GM12892 (cell line): Measurements from ENCODE around the gene VPS50.
"Not testable (repeated sequence)": the region's sequence is repeated elsewhere in the genome, so short reads cannot be mapped to it uniquely, and the experiment has no call there.

Source experiments
- DNase-seq: peaks from one replicate; pipeline ENCODE4 v3.0.0; 2011; ENCODE audit not compliant: insufficient read length
- FAIRE-seq: peaks from 2 replicates; lab custom pipeline; 2011; peaks lifted over from hg19 to GRCh38; lab: Jason Lieb, UNC
- POLR2A ChIP-seq: IDR thresholded peaks from 2 replicates; pipeline ENCODE4 v1.6.1; 2011; ENCODE audit warnings: low read depth, low read length, control low read depth
- POLR2AphosphoS5 ChIP-seq: IDR thresholded peaks from 2 replicates; pipeline ENCODE4 v1.6.1; 2011; ENCODE audit warnings: low read depth, low read length, control low read depth
- TAF1 ChIP-seq: IDR thresholded peaks from 2 replicates; pipeline ENCODE4 v1.6.1; 2011; ENCODE audit warnings: low read depth, mild to moderate bottlenecking, control low read depth, low read length, borderline replicate concordance

The VPS50 gene

DNA sequence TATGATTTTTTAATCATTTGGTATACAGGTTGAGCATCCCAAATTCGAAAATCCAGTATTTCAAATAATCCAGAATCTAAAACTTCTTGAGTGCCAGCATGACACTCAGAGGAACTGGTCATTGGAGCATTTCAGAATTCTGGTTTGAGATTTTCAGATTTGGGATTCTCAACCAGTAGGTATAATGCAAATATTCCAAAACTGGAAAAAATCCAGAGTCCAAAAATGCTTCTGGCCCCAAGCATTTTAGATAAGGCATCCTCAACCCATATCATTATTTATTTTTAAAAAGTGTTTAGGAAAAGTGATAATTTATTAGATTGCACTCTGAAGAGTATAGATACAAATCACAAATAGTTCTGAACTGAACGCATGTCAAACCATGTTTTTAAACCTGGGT is 120.7 kb downstream of the VPS50 start:
- FAIRE-seq (no peak), DNase-seq (no peak)
- TF ChIP-seq POLR2A: no peak
- TF ChIP-seq TAF1: no peak
- no peak for TF ChIP-seq POLR2AphosphoS5

GRCh38 chr7:93354815-93355214 is 122.6 kb downstream of the VPS50 start:
- no peak for FAIRE-seq

DNA sequence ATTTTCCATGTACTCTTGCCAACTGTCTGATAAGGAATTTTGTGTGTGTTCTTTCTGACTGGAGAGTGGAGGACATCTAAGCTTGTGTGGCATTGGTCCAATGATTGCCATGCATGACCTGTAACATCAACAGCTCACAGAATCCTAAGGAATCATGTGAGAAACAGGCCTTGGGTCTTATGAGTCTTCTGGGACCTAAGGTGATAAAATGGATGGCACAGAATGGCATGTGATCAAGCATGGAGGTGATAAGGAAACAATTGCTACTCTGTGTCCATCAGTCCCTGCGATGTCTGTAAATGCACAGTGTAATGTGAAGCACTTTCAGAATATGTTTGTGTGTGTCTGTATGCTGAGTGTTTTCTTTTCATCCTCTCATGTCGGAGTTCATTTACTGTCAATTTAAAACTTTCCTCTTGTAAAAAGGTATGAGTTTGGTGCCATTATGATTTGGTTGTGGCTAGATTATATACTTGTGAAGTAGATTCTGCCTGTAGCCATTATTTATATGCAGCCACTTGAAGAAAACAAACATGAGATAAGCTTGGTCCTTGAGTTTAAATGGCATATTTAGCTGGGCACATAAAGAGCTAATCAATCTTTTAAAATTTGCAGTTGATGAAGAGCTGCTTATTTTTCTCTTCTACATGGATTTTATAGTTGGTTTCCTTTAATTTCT is 127.5 kb downstream of the VPS50 start:
- no peak for TF ChIP-seq POLR2AphosphoS5
- TF ChIP-seq POLR2A: no peak
- no peak for TF ChIP-seq TAF1
- DNase-seq: no peak
- no peak for FAIRE-seq

More at GRCh38 chr7:93354815-93355214, 122.6 kb downstream of the VPS50 start:
- TF ChIP-seq TAF1: no peak
- TF ChIP-seq POLR2AphosphoS5: no peak
- no peak for TF ChIP-seq POLR2A
- DNase-seq: no peak

DNA sequence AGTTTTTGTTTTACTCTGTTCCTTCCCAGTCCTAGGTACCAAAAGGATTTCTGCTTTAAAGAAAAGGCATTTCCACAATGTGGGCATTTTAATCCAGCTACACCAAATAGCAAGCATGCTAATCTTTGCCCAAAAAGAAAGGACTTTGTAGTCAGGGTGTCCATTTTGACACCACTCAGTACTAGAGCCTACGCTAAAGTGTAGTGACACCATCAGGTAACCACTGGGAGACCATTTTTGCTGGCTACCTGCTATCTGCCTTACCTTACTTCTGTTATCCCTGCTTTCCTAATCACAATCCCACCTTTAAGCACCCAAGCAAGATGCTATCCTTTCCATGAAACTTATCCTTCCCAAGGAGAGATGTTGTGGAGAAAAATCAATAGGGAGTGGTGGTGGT is 129.7 kb downstream of the VPS50 start:
- TF ChIP-seq POLR2AphosphoS5 (no peak), TAF1 (no peak), POLR2A (no peak)
- FAIRE-seq (no peak), DNase-seq (no peak)

GRCh38 chr7:93364806-93365205 is 132.6 kb downstream of the VPS50 start:
- no peak for FAIRE-seq
- TF ChIP-seq POLR2AphosphoS5 (no peak), TAF1 (no peak), POLR2A (no peak)
- no peak for DNase-seq

- FAIRE-seq: no peak
Measured at GRCh38 chr7:93365341-93365740, 133.2 kb downstream of the VPS50 start.

DNA sequence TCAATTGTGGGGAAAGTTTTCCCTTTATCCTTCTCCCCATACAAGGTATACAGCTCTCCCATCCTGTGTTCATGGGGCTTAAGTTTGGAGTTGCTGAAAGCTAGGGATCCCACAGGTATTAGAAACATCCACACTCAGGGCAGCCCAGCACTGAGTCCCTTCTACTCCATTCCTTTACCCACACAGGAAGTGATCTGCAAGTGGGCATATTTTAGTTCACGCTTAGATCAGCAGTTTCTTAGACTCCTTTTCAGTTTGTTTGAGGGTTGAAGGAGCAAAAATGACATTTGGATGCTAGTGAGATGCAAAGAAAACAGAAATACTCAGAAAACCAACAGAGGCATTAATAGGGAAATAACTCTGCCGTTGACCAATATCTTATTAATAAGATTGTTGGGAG is 134.7 kb downstream of the VPS50 start:
- FAIRE-seq (no peak), DNase-seq (no peak)
- TF ChIP-seq POLR2AphosphoS5: no peak
- TF ChIP-seq TAF1: no peak
- no peak for TF ChIP-seq POLR2A

More at GRCh38 chr7:93365341-93365740, 133.2 kb downstream of the VPS50 start:
- DNase-seq: no peak
- TF ChIP-seq POLR2A: no peak
- TF ChIP-seq TAF1: no peak
- TF ChIP-seq POLR2AphosphoS5: no peak

GRCh38 chr7:93367254-93367653 is 135.1 kb downstream of the VPS50 start:
- DNase-seq (no peak), FAIRE-seq (no peak)
- no peak for TF ChIP-seq POLR2A
- no peak for TF ChIP-seq POLR2AphosphoS5
- no peak for TF ChIP-seq TAF1

DNA sequence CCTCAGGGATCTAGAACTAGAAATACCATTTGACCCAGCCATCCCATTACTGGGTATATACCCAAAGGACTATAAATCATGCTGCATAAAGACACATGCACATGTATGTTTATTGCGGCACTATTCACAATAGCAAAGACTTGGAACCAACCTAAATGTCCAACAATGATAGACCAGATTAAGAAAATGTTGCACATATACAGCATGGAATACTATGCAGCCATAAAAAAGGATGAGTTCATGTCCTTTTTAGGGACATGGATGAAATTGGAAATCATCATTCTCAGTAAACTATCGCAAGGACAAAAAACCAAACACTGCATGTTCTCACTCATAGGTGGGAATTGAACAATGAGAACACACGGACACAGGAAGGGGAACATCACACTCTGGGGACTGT is 138.8 kb downstream of the VPS50 start:
- FAIRE-seq, DNase-seq: not testable (repeated sequence)

- TF ChIP-seq POLR2A: no peak
- TF ChIP-seq POLR2AphosphoS5: no peak
- no peak for TF ChIP-seq TAF1
- DNase-seq (no peak), FAIRE-seq (no peak)
Measured at GRCh38 chr7:93373537-93373936, 141.4 kb downstream of the VPS50 start.

DNA sequence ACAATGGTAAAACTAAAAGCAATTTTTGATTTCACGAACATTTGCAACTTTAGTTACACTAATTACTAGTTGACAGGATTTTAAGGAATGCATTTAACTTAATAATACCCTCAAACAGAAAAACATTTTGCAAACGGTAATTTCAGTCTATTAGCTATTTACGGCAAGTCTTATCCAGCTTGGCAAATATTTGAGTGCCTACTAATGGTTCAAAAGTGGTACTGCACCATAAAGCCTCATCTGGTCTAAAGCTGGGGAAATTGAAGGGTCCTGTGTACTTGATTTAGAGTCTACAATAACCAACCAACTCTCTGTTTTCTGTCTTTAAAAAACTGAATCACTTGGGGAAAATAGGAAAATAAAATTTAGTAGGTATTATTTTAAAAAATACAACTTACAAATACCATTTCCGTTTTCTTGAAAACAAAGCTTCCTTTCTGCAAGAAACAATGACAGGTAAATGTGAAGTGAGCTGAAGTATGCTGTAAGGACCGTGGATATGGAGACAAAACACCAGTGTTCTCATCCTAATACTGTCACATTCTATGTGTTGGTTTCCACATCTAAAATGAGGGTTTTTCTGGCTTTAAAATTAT is 142.3 kb downstream of the VPS50 start:
- FAIRE-seq (peak; percentile 80), DNase-seq (no peak)
- TF ChIP-seq POLR2A: no peak
- no peak for TF ChIP-seq TAF1
- TF ChIP-seq POLR2AphosphoS5: no peak

- FAIRE-seq (no peak), DNase-seq (no peak)
- TF ChIP-seq POLR2AphosphoS5 (no peak), TAF1 (no peak), POLR2A (no peak)
Measured at GRCh38 chr7:93375603-93376002, 143.4 kb downstream of the VPS50 start.
